ENCODE data around the gene MACROD2. TPM values are rescaled to one million over a fixed set of nuclear protein-coding genes. Genes with fewer than 3 reads are reported as not detected.

Gene MACROD2
- total RNA-seq, 1 experiment from 2014 or later: 3.7 TPM

DNA sequence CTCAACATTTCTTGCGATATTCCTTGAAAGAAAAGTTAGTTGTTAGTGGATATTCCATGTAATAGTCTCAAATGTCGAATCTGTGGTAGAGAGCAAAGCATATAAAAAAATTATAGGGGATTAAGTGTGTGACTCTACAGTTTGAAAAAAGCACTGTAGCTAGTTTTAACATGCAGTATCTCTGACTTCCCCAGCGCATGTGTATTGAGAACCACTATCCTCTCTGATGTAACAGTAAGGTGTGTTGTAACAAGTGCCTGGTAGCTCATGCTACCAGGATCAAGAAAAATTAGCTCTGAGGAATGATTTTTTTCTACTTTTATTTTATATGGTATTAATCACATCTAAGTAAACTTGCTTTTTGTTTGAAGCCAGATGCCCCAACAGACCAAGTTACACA, 1788.7 kb downstream of the MACROD2 start:
- no peak overlapping the region for H3K9ac ChIP-seq (ENCODE audit: low read length)
- ChIA-PET RAD21 (ENCODE audit: low non-redundant PET in 1 of 2, low total read pairs in 2 of 2, uncharacterized antibody in 2 of 2, unreplicated experiment in 2 of 2) (no interaction called here), CTCF (no interaction called here), POLR2A (no interaction called here)
- DNase-seq (ENCODE audit: low read depth, low spot score) (no peak), ATAC-seq (no peak)
- no peak for TF ChIP-seq POLR2A (IDR thresholded peaks at IDR 0.05; ENCODE audit: borderline replicate concordance, extremely low read depth, insufficient read depth, insufficient read length)
- TF ChIP-seq CEBPB (IDR thresholded peaks at IDR 0.05; ENCODE audit: low read depth): no peak
- TF ChIP-seq SRF (IDR thresholded peaks at IDR 0.05; ENCODE audit: low read depth): no peak
- TF ChIP-seq SIN3A (IDR thresholded peaks at IDR 0.05; ENCODE audit: low read depth): no peak
- no peak for TF ChIP-seq POLR2AphosphoS5 (IDR thresholded peaks at IDR 0.05; ENCODE audit: low read depth, low read length)
- no peak for TF ChIP-seq TCF7L2 (IDR thresholded peaks at IDR 0.05; ENCODE audit: borderline replicate concordance, extremely low read depth, insufficient read depth, insufficient read length)
- TF ChIP-seq, protein P1, sequence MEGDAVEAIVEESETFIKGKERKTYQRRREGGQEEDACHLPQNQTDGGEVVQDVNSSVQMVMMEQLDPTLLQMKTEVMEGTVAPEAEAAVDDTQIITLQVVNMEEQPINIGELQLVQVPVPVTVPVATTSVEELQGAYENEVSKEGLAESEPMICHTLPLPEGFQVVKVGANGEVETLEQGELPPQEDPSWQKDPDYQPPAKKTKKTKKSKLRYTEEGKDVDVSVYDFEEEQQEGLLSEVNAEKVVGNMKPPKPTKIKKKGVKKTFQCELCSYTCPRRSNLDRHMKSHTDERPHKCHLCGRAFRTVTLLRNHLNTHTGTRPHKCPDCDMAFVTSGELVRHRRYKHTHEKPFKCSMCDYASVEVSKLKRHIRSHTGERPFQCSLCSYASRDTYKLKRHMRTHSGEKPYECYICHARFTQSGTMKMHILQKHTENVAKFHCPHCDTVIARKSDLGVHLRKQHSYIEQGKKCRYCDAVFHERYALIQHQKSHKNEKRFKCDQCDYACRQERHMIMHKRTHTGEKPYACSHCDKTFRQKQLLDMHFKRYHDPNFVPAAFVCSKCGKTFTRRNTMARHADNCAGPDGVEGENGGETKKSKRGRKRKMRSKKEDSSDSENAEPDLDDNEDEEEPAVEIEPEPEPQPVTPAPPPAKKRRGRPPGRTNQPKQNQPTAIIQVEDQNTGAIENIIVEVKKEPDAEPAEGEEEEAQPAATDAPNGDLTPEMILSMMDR (IDR thresholded peaks at IDR 0.05 in 2 of 3, conservative IDR thresholded peaks at IDR 0.05 in 1 of 3; ENCODE audit: borderline replicate concordance in 1 of 3, insufficient read depth in 1 of 3, low read depth in 2 of 3, low read length in 2 of 3): no peak
- TF ChIP-seq EZH2phosphoT487 (IDR thresholded peaks at IDR 0.05; ENCODE audit: borderline replicate concordance): no peak
- no peak for TF ChIP-seq FOSL1 (IDR thresholded peaks at IDR 0.05; ENCODE audit: low read depth)
- H3K27ac ChIP-seq (ENCODE audit: low read depth, low read length): no peak overlapping the region
- no peak overlapping the region for H2AFZ ChIP-seq (ENCODE audit: low read depth, low read length, poor library complexity, severe bottlenecking)
- H3K27me3 ChIP-seq (ENCODE audit: insufficient read depth, low read length): no peaks in the 10 kb centered on the region
- peaks cover 11 to 16% of the 10 kb centered on the region in 2 experiments; a peak in 2 of 4 replicates for H3K9me3 ChIP-seq (ENCODE audit: control insufficient read depth in 1 of 2, insufficient read depth in 1 of 2, low read depth in 1 of 2, low read length in 2 of 2)
- intact Hi-C loops (cut with micrococcal nuclease): no loop called here
- H3K9me2 ChIP-seq (ENCODE audit: insufficient read depth): no peaks in the 10 kb centered on the region
- no peaks in the 10 kb centered on the region for H4K20me1 ChIP-seq (ENCODE audit: insufficient read depth)
- H3K36me3 ChIP-seq (ENCODE audit: control insufficient read depth in 1 of 2, insufficient read depth in 2 of 2, low read length in 2 of 2): no peaks in the 10 kb centered on the region
- H3K4me1 ChIP-seq (ENCODE audit: control insufficient read depth in 1 of 2, insufficient read depth in 2 of 2, low read length in 2 of 2): no peaks in the 10 kb centered on the region
- H3K4me2 ChIP-seq (ENCODE audit: low read length): no peak overlapping the region
- H3K4me3 ChIP-seq (replicated peaks in 1 of 2; ENCODE audit: low read depth in 1 of 2, low read length in 2 of 2): no peak overlapping the region
- BruUV-seq (replicated peaks): no TSS peak
- no peaks in the 10 kb centered on the region for H3K79me2 ChIP-seq (ENCODE audit: insufficient read depth, low read length)

DNA sequence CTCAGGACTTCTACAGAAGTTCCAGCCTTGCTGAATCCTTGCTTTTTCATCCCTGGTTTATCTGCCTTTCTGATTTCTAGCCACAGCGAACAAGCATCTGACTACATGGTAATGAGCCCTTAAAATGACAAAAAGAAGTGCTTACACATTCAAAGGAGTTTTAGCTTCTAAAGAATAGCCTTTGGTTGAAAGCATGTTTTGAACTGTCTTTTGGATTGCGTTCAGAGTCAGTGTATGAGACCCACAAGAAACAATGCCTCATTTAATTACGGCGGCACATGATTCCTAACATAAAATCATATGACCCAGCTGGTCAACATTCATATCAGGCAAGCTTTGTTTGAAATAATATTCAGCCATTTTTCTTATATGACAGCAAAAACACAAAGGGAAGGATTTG, 1793.8 kb downstream of the MACROD2 start:
- ChIA-PET POLR2A (no interaction called here), RAD21 (ENCODE audit: low non-redundant PET in 1 of 2, low total read pairs in 2 of 2, uncharacterized antibody in 2 of 2, unreplicated experiment in 2 of 2) (no interaction called here), CTCF (no interaction called here)
- Histone ChIP-seq H2AFZ (ENCODE audit: low read depth, low read length, poor library complexity, severe bottlenecking) (no peak overlapping the region), H3K27ac (ENCODE audit: low read depth, low read length) (no peak overlapping the region), H3K27me3 (ENCODE audit: insufficient read depth, low read length) (no peaks in the 10 kb centered on the region), H3K9ac (ENCODE audit: low read length) (no peak overlapping the region), H3K9me2 (ENCODE audit: insufficient read depth) (no peaks in the 10 kb centered on the region), H3K9me3 (ENCODE audit: control insufficient read depth in 1 of 2, insufficient read depth in 1 of 2, low read depth in 1 of 2, low read length in 2 of 2) (peaks cover 5 to 7% of the 10 kb centered on the region in 2 experiments; a peak in 3 of 4 replicates), H3K36me3 (ENCODE audit: control insufficient read depth in 1 of 2, insufficient read depth in 2 of 2, low read length in 2 of 2) (no peaks in the 10 kb centered on the region), H3K4me2 (ENCODE audit: low read length) (no peak overlapping the region), H4K20me1 (ENCODE audit: insufficient read depth) (no peaks in the 10 kb centered on the region), H3K79me2 (ENCODE audit: insufficient read depth, low read length) (no peaks in the 10 kb centered on the region), H3K4me3 (replicated peaks in 1 of 2; ENCODE audit: low read depth in 1 of 2, low read length in 2 of 2) (no peak overlapping the region), H3K4me1 (ENCODE audit: control insufficient read depth in 1 of 2, insufficient read depth in 2 of 2, low read length in 2 of 2) (no peaks in the 10 kb centered on the region)
- BruUV-seq (replicated peaks): no TSS peak
- intact Hi-C loops (cut with micrococcal nuclease): no loop called here
- no peak for DNase-seq (ENCODE audit: low read depth, low spot score)
- no peak for ATAC-seq
- TF ChIP-seq ZNF274 (IDR thresholded peaks at IDR 0.05; ENCODE audit: low read depth, low read length): no peak
- TF ChIP-seq JUND (IDR thresholded peaks at IDR 0.05): no peak
- TF ChIP-seq YY1 (IDR thresholded peaks at IDR 0.05; ENCODE audit: extremely low read depth, insufficient replicate concordance, low read depth, low read length): no peak
- no peak for TF ChIP-seq EZH2 (IDR thresholded peaks at IDR 0.05)
- TF ChIP-seq SP1 (IDR thresholded peaks at IDR 0.05; ENCODE audit: low read depth): no peak
- no peak for TF ChIP-seq SIN3A (IDR thresholded peaks at IDR 0.05; ENCODE audit: low read depth)
- TF ChIP-seq TCF7L2 (IDR thresholded peaks at IDR 0.05; ENCODE audit: borderline replicate concordance, extremely low read depth, insufficient read depth, insufficient read length): no peak
- TF ChIP-seq RAD21 (IDR thresholded peaks at IDR 0.05; ENCODE audit: low read depth): no peak
- no peak for TF ChIP-seq EGR1 (IDR thresholded peaks at IDR 0.05; ENCODE audit: low read depth)
- TF ChIP-seq, protein P2, sequence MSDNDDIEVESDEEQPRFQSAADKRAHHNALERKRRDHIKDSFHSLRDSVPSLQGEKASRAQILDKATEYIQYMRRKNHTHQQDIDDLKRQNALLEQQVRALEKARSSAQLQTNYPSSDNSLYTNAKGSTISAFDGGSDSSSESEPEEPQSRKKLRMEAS (IDR thresholded peaks at IDR 0.05): no peak
- no peak for TF ChIP-seq POLR2A (IDR thresholded peaks at IDR 0.05; ENCODE audit: borderline replicate concordance, extremely low read depth, insufficient read depth, insufficient read length)
- TF ChIP-seq POLR2AphosphoS5 (IDR thresholded peaks at IDR 0.05; ENCODE audit: low read depth, low read length): no peak

Data from HCT116 (cell line).